Right cardiac atrium (tissue), 5 donors: ENCODE measurements around the gene SCFD2. TPM values are rescaled to one million over a fixed set of nuclear protein-coding genes. Genes with fewer than 3 reads are reported as not detected.
A peak's percentile ranks its signal among the peaks of the same experiment; 100 is the strongest.

ENCODE experiments used
- ATAC-seq, 2 donors: fragments of 200-7000 bp; cut with Tn5 transposase; one replicate each; pipeline versions ENCODE4 v1.8.0 to v1.9.1; 2020; ENCODE audit warnings: moderate library complexity in 2 of 2, mild to moderate bottlenecking in 1 of 2
- DNase-seq, 3 donors: peaks; one replicate each; pipeline ENCODE4 v3.0.0-alpha.2; 2020
- H3K27ac ChIP-seq: one replicate; pipeline ENCODE4 v1.5.1; 2013; ENCODE audit warnings: mild to moderate bottlenecking, low read length, control low read depth, moderate library complexity
- H3K27me3 ChIP-seq: one replicate; pipeline ENCODE4 v1.6.1; 2013; ENCODE audit not compliant: control insufficient read depth, insufficient read depth
- H3K4me1 ChIP-seq: one replicate; pipeline ENCODE4 v1.6.1; 2013; ENCODE audit warnings: low read length; ENCODE audit not compliant: control insufficient read depth, insufficient read depth
- H3K4me3 ChIP-seq: one replicate; pipeline ENCODE4 v1.5.1; 2013; ENCODE audit warnings: low read length, control low read depth
- H3K9me3 ChIP-seq: one replicate; pipeline ENCODE4 v1.6.1; 2013; ENCODE audit warnings: low read length; ENCODE audit not compliant: control insufficient read depth
- WGBS: extraction: QIAGEN DNeasy Blood & Tissue Kit; methylation state at CpG from one replicate; pipeline ENCODE4 v1.1.7; 2013; 5-methylcytosine and 5-hydroxymethylcytosine counted together
- intact Hi-C, 4 donors: fragments of 100-400 bp; cut with DNase I; formaldehyde crosslinking; loops; one replicate each; pipeline versions ENCODE4 v1.11.0 to v1.14.0; 2022 to 2023
- polyA plus RNA-seq: library from polyadenylated mRNA; stranded (reverse); fragments of 200-250 nt; gene quantifications from one replicate; pipeline ENCODE4 v1.2.3, GENCODE V29; 2013
- total RNA-seq, 4 donors: library from RNA; stranded (reverse); fragmentation: NEBNext Ultra II Directional; extraction: Animal tissue kit (Norgen Biotek cat#: 25700); gene quantifications; one replicate each; pipeline ENCODE4 v1.2.1, GENCODE V29; 2021
- donor health status: healthy with polysubstance abuse.
- donor health status: DM: no; HTN: yes; CAD: no.
- donor health status: DM: no; HTN: no; CAD: no.
- donor health status: DM: no; HTN: yes; CAD: no; lungs with severe emphysema.
- donor health status: DM: yes; HTN: yes; CAD: no.

SCFD2 gene
- total and polyA plus RNA-seq, 5 donors: 4.5 to 11.1 (median 10.1) TPM

GRCh38 chr4:52866734-52867133, 499.1 kb downstream of the SCFD2 start:
- H3K27me3 ChIP-seq: no peaks in the 10 kb centered on the region
- no peak overlapping the region for H3K27ac ChIP-seq
- no peaks in the 10 kb centered on the region for H3K9me3 ChIP-seq
- H3K4me1 ChIP-seq: no peaks in the 10 kb centered on the region
- WGBS: 65% methylated on average over 4 of the region's 4 CpGs
- H3K4me3 ChIP-seq: no peak overlapping the region
- intact Hi-C loops: loop anchor here in 3 of 4 donors (10.0 kb wide), 3 partner anchors 88 to 152 kb away; partner anchors contain the start of gene ERVMER34-1 (in 1 of the 3)
- no peak for DNase-seq
- ATAC-seq: no peak

GRCh38 chr4:52865300-52865699, 500.6 kb downstream of the SCFD2 start:
- intact Hi-C loops: loop anchor here in 3 of 4 donors (10.0 kb wide), 3 partner anchors 90 to 150 kb away; partner anchors contain the start of gene ERVMER34-1 (in 1 of the 3)
- Histone ChIP-seq H3K4me1 (no peaks in the 10 kb centered on the region), H3K9me3 (no peaks in the 10 kb centered on the region), H3K27me3 (no peaks in the 10 kb centered on the region), H3K27ac (no peak overlapping the region), H3K4me3 (no peak overlapping the region)
- 50% methylated on average over 9 of the region's 9 CpGs for WGBS
- ATAC-seq (no peak), DNase-seq (no peak)

DNA sequence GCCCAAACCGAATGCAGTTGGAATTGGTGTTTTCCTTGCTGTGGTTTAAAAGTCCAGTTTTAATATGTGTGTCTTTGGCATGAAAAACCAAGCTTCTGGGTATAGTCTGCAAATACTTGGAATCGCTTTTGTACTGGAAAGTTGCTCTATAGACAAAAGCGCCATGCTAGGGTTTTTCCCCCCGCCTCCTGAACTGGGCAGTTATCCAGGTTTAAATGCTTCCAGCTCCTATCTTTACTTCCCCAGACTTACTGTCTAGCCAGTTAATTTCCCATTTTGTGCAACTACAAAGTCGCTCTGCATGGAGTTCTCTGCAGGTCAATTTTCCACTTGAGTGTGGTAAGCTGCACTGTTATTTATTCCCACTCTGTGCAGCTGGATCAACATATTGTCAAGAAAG, 501.1 kb downstream of the SCFD2 start:
- Histone ChIP-seq H3K4me3 (no peak overlapping the region), H3K4me1 (no peaks in the 10 kb centered on the region), H3K9me3 (no peaks in the 10 kb centered on the region), H3K27ac (no peak overlapping the region), H3K27me3 (no peaks in the 10 kb centered on the region)
- intact Hi-C loops: loop anchor here in 3 of 4 donors (5.0 to 10.0 kb wide), 5 partner anchors 90 to 312 kb away; partner anchors contain the start of gene ERVMER34-1 (in 1 of the 3)
- ATAC-seq (peak in 1 of 2 donors; percentile 10), DNase-seq (peak in 1 of 3 donors; percentile 59)
- WGBS: 20% methylated on average over 5 of the region's 5 CpGs

DNA sequence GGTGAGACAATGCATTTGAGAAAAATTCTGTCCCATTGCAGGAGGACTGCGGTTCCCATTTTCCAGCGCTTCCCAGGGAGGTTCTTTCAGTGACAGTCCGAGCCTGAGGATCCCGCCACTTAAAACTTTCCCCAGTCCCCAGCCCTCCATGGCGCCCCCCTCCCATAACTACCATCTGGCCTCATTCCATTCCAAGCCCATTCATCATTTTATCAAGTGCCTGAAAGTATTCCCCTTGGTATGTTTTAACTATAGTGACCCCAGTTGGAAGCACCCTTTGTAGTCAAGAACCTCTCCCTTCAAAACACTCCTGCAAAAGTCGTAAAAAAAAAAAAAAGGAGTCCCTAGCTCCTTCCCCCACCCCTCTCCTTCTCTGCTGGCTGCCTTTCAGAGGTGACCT, 502.5 kb downstream of the SCFD2 start:
- 47% methylated on average over 6 of the region's 6 CpGs for WGBS
- H3K9me3 ChIP-seq: no peaks in the 10 kb centered on the region
- no peaks in the 10 kb centered on the region for H3K4me1 ChIP-seq
- H3K4me3 ChIP-seq: peak overlapping the region; percentile 49
- intact Hi-C loops: loop anchor here in 3 of 4 donors (2.0 to 10.0 kb wide), 6 partner anchors 91 to 311 kb away; partner anchors contain the start of gene ERVMER34-1 (in 1 of the 3)
- ATAC-seq (no peak), DNase-seq (no peak)
- H3K27ac ChIP-seq: no peak overlapping the region
- no peaks in the 10 kb centered on the region for H3K27me3 ChIP-seq

DNA sequence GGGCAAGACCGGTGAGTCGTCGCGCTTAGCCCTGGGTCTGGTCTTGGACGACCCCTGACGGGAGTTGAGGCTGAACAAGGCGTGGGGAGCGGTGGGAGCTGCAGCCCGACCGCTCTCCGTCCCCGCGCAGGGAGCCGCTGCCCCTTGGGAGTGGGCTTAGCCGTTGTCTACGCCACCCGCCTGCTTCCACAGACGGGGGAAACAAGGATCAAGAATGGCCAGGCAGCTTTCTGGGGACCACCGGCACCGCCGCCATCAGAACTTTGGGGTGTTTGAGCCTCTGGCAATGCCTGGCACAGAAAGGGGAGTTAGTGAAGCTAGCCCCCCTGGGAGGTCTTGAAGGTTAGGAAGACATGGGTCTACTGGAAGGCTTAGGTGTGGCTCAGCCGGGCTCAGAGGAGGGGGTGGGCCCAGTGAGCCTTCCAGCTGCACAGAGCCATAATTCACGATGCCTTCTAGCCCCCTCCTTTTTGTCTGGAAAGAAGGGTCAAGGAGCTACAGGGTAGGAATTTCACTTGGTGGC, 503.2 kb downstream of the SCFD2 start:
- H3K27me3 ChIP-seq: no peaks in the 10 kb centered on the region
- DNase-seq (peak in 2 of 3 donors; percentile 55 to 60), ATAC-seq (peak; percentile 4 to 23)
- intact Hi-C loops: loop anchor here in 3 of 4 donors (2.0 to 10.0 kb wide), 6 partner anchors 92 to 310 kb away; partner anchors contain the start of gene ERVMER34-1 (in 1 of the 3)
- H3K4me1 ChIP-seq: no peaks in the 10 kb centered on the region
- H3K27ac ChIP-seq: peak overlapping the region; percentile 50
- no peaks in the 10 kb centered on the region for H3K9me3 ChIP-seq
- 9% methylated on average over 23 of the region's 23 CpGs for WGBS
- H3K4me3 ChIP-seq: peak overlapping the region; percentile 49

- H3K4me3 ChIP-seq: peak within 1 kb of the TSS; percentile 49
- H3K27me3 ChIP-seq: no peaks in the 10 kb centered on the region
- WGBS: under 1% methylated on average over 94 of the region's 94 CpGs
- H3K4me1 ChIP-seq: no peaks in the 10 kb centered on the region
- H3K27ac ChIP-seq: peak within 1 kb of the TSS; percentile 50
- ATAC-seq: peak; percentile 98 to 99
- peak; percentile 85 to 96 (median 96) for DNase-seq
- intact Hi-C loops: loop anchor here in 3 of 4 donors (2.0 to 10.0 kb wide), 6 partner anchors 93 to 310 kb away; partner anchors contain the start of gene ERVMER34-1 (in 1 of the 3)
- no peaks in the 10 kb centered on the region for H3K9me3 ChIP-seq
Measured at GRCh38 chr4:52861879-52862616, 503.8 kb downstream of the SCFD2 start, which contains the start of gene RASL11B. Gene RASL11B, plus strand, starts transcription at chr4:52862317. Its CDS starts 191 bp downstream, at chr4:52862508.

GRCh38 chr4:52861171-52861823, 504.6 kb downstream of the SCFD2 start:
- intact Hi-C loops: loop anchor here in 3 of 4 donors (5.0 to 10.0 kb wide), 5 partner anchors 94 to 309 kb away; partner anchors contain the start of gene ERVMER34-1 (in 1 of the 3)
- WGBS: 35% methylated on average over 26 of the region's 26 CpGs
- DNase-seq (no peak), ATAC-seq (peak; percentile 4 to 11)
- Histone ChIP-seq H3K27me3 (no peaks in the 10 kb centered on the region), H3K4me1 (no peaks in the 10 kb centered on the region), H3K4me3 (peak overlapping the region; percentile 49), H3K9me3 (no peaks in the 10 kb centered on the region), H3K27ac (peak overlapping the region; percentile 46)

DNA sequence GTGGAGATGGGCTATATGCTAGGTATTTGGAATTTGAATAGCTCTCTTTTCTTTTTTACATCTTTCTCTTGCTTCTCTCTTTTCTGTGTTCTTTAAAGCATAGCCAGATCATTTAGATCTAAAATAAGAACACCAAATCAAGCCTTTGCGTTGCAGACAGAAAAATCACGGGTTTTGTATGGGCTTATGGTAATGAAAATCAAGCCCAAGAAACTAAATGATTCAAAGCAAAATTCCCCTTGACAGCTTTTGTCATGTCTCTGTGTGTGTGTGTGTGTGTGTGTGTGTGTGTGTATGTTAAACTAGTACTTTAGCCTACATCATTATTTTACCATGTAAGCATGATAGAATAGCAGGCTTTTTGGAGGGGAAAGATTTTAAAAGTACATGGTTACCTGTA, 505.5 kb downstream of the SCFD2 start:
- DNase-seq (no peak), ATAC-seq (no peak)
- WGBS: 93% methylated on average over 2 of the region's 2 CpGs
- no peak overlapping the region for H3K4me3 ChIP-seq
- H3K9me3 ChIP-seq: no peaks in the 10 kb centered on the region
- no peak overlapping the region for H3K27ac ChIP-seq
- no peaks in the 10 kb centered on the region for H3K27me3 ChIP-seq
- H3K4me1 ChIP-seq: no peaks in the 10 kb centered on the region
- intact Hi-C loops: loop anchor here in 3 of 4 donors (5.0 to 10.0 kb wide), 5 partner anchors 94 to 308 kb away; partner anchors contain the start of gene ERVMER34-1 (in 1 of the 3)

- DNase-seq: no peak
- no peaks in the 10 kb centered on the region for H3K27me3 ChIP-seq
- no peaks in the 10 kb centered on the region for H3K9me3 ChIP-seq
- WGBS: 93% methylated on average over 1 of the region's 1 CpG
- H3K4me3 ChIP-seq: no peak overlapping the region
- ATAC-seq: no peak
- H3K4me1 ChIP-seq: peaks cover 2% of the 10 kb centered on the region
- no peak overlapping the region for H3K27ac ChIP-seq
- intact Hi-C loops: loop anchor here in 1 of 4 donors (10.0 kb wide), 1 partner anchor 128 kb away; no protein-coding TSS in a partner anchor
Measured at GRCh38 chr4:52856801-52857200, 509.1 kb downstream of the SCFD2 start.

DNA sequence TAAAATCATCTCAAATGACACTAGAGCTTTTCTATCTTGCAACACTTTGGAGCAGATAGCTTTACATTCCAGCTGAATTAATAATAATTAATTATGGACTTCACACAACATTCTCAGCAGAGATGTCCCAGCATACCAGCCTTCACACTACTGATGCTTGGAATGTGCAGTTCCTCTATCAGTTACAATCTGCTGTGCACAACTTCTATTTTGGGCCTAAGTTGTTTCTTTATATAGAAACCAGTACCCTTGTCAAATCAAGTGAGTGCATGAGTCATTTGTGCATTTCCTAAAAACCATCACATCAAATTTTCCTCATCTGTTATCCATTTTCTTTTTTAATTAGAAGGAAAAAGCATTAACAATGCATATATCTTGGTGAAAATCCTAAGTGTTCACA, 512.5 kb downstream of the SCFD2 start:
- Histone ChIP-seq H3K4me3 (no peak overlapping the region), H3K9me3 (no peaks in the 10 kb centered on the region), H3K27me3 (no peaks in the 10 kb centered on the region), H3K4me1 (peaks cover 2% of the 10 kb centered on the region), H3K27ac (no peak overlapping the region)
- intact Hi-C loops: loop anchor here in 1 of 4 donors (10.0 kb wide), 1 partner anchor 131 kb away; no protein-coding TSS in a partner anchor
- ATAC-seq (peak; percentile 54 to 62), DNase-seq (no peak)
